ENCODE data around the gene TXNDC16.
A peak's percentile ranks its signal among the peaks of the same experiment; 100 is the strongest.

The TXNDC16 gene

DNA sequence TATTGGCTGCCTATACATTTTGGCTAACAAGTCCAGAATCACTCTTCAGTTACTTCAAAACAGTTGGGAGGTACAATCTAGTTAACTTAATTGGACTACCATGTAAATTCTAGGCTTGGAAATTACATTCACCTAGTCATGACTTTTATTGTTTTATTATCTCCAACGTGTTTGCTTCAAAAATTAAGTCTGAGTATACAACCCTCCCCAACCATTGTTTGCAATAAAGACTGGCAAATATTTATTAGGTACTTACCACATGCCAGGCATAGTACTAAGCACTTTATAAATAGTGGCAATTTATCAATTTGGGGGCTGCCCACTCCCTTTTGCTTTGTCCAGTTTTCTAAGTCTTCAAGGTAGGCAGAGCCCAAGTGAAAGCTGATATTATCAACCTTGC, 30.3 kb downstream of the TXNDC16 start:
- TF ChIP-seq, protein P1, sequence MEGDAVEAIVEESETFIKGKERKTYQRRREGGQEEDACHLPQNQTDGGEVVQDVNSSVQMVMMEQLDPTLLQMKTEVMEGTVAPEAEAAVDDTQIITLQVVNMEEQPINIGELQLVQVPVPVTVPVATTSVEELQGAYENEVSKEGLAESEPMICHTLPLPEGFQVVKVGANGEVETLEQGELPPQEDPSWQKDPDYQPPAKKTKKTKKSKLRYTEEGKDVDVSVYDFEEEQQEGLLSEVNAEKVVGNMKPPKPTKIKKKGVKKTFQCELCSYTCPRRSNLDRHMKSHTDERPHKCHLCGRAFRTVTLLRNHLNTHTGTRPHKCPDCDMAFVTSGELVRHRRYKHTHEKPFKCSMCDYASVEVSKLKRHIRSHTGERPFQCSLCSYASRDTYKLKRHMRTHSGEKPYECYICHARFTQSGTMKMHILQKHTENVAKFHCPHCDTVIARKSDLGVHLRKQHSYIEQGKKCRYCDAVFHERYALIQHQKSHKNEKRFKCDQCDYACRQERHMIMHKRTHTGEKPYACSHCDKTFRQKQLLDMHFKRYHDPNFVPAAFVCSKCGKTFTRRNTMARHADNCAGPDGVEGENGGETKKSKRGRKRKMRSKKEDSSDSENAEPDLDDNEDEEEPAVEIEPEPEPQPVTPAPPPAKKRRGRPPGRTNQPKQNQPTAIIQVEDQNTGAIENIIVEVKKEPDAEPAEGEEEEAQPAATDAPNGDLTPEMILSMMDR (IDR thresholded peaks at IDR 0.05; ENCODE audit: low read length, missing control alignments): no peak
- DNase-seq (ENCODE audit: low read depth): no peak
- H3K4me3 ChIP-seq (replicated peaks; ENCODE audit: low read depth, low read length): no peak overlapping the region

DNA sequence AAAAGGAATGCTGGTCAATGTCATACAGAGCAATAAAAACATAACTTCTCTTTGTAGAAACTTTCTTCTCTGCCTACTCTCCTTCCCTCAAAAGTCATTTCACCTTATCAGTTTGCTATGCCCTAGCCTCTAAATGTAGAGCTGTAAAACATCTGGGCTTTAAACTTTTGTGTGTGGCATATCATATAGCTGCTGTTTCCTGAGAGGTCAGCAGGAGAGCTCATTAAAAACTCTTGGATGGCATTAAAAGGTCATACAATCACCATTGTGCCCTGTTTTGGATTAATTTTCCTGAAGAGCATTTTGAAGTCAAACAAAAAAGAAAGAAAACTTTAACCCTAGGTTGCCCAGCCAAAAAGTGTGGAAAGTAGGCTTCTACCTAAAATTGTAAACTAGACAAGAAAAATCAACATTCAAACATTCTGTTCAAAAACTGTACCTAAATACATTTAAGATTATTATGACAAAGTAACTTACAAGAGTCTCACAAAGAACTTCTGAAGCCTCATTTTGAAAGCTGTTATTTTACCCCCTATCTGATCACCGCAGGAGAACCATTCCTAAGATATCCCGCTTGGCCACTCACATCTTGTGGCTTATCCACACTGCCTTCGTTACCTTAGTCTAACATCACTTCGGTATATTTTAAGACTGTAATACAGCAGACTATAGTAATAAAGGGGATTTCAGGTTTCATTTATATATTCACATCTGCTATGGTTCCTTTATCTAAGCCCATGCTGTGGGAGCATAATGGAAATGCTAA, 38.1 kb downstream of the TXNDC16 start:
- no peak overlapping the region for H3K4me3 ChIP-seq (replicated peaks; ENCODE audit: low read depth, low read length)
- TF ChIP-seq, protein P1 (IDR thresholded peaks at IDR 0.05; ENCODE audit: low read length, missing control alignments): no peak
- no peak for DNase-seq (ENCODE audit: low read depth)

DNA sequence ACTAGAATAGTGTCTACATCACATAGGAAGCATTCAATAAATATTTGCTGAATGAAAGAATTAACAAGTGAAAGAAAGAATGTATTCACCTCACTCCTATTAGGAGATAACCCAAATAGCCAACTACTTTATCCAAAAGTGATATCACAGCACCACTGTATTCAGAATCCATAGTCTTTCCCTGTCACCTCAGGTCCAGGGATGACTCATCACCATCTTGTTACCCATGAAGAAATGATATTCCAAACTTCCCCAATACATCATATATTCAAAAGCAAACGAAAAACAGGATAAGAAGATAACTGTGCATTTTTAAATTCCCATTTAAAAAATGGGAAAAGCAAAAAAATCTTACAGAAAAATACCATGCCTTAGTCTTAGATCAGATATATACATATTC, 39.1 kb downstream of the TXNDC16 start:
- H3K4me3 ChIP-seq (replicated peaks; ENCODE audit: low read depth, low read length): no peak overlapping the region
- TF ChIP-seq, protein P1 (IDR thresholded peaks at IDR 0.05; ENCODE audit: low read length, missing control alignments): no peak
- DNase-seq (ENCODE audit: low read depth): no peak

DNA sequence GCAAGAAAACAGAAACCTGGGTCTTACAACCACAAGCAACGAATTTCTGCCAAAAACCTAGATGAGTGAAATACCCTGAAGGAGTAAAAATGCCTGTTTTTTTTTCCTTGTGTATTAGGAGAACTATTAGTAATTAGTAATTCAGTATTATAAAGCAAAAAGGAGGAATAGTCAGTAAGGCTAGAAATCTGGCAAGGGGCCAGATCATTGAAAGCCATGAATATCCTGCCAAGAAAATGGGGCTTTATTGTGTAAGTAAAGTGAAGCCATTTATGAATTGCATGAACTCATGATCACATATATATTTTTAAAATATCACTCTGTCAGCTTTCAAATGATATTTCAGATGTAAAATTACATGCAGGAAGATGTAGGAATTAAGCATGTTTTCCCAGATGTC, 57.9 kb downstream of the TXNDC16 start:
- DNase-seq (ENCODE audit: low read depth): peak; percentile 48
- TF ChIP-seq, protein P1 (IDR thresholded peaks at IDR 0.05; ENCODE audit: low read length, missing control alignments): no peak

DNA sequence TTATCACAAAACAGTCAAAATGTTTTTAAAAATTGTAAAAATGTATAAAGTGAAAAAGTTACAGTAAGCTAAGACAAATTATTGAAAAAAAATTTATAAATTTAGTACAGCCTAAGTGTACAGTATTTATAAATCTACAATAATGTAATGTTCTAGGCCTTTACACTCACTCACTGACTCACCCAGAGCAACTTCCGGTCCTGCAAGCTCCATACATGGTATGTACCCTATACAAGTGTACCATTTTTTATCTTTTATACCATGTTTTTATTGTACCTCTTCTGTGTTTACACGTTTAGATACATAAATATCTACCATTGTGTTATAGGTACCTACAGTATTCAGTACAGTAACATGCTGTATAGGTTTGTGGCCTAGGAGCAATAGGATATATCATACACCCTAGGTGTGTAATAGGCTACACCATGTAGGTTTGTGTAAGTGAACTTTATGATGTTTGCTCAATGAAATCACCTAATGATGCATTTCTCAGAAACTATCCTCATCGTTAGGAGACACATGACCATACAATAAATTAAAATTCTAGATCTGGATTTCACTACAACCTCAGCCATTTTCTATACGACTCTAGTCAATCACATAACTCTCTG, 66.8 kb downstream of the TXNDC16 start:
- TF ChIP-seq, protein P1 (IDR thresholded peaks at IDR 0.05; ENCODE audit: low read length, missing control alignments): no peak
- H3K4me3 ChIP-seq (replicated peaks; ENCODE audit: low read depth, low read length): no peak overlapping the region
- DNase-seq (ENCODE audit: low read depth): no peak

More for the DNA sequence above, 57.9 kb downstream of the TXNDC16 start:
- H3K4me3 ChIP-seq (replicated peaks; ENCODE audit: low read depth, low read length): no peak overlapping the region

DNA sequence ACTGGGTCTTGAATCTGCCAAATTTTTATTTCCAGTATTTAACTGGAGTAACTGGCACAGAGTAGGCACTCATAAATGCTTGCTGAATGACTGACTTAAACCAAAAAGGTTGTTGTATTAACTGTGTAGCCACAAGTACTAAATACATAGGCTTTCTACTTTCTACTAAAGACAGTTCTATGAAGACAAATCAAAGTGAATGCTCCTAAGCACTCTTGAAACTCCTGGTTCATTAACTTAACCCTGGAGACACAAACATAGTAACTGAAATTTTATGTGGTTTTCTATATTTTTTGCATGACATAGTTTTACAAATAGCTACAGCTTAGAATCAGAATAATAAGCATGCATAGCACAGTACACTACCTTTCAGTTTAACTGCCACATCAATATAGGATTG, 70.4 kb downstream of the TXNDC16 start:
- TF ChIP-seq, protein P1 (IDR thresholded peaks at IDR 0.05; ENCODE audit: low read length, missing control alignments): no peak
- no peak for DNase-seq (ENCODE audit: low read depth)
- no peak overlapping the region for H3K4me3 ChIP-seq (replicated peaks; ENCODE audit: low read depth, low read length)
